ENCODE measurements around the gene RBM23.

GRCh38 chr14:22871224-22872032 lies 47.5 kb downstream of the RBM23 start, which contains the start of gene LRP10:
- TF ChIP-seq CTCF (IDR thresholded peaks at IDR 0.05), result peak in 1 of 5 experiments; percentile 31
- TF ChIP-seq EP300 (IDR thresholded peaks at IDR 0.05), result peak; percentile 75 to 93
